Measurements from ENCODE around the gene STT3B. TPM values are rescaled to one million over a fixed set of nuclear protein-coding genes. Genes with fewer than 3 reads are reported as not detected.

Gene STT3B
- total and polyA plus RNA-seq, 2 of the 13 experiments (the other 11 are each of a cell fraction or from before 2014, with no cell fraction given) = 85.0 to 205 TPM

- TF ChIP-seq SKI (IDR thresholded peaks at IDR 0.05; ENCODE audit: partially characterized antibody) = peak; percentile 4
- TF ChIP-seq RXRB (CRISPR knock-in tag; IDR thresholded peaks at IDR 0.05; ENCODE audit: borderline replicate concordance) = peak; percentile 88; the same call in 1 of the 2 replicates
- peak; percentile 93 for TF ChIP-seq CHCHD3 (CRISPR knock-in tag; IDR thresholded peaks at IDR 0.05)
- peak; percentile 94 for TF ChIP-seq TFE3 (CRISPR knock-in tag; IDR thresholded peaks at IDR 0.05)
- peak; percentile 46; the same call in 1 of the 2 replicates for TF ChIP-seq TBX3 (IDR thresholded peaks at IDR 0.05; ENCODE audit: borderline replicate concordance)
- TF ChIP-seq RXRA (CRISPR knock-in tag; IDR thresholded peaks at IDR 0.05) = peak; percentile 97
- 0 out of 2 replicates have a peak, but pooled peaks have one; percentile 15 for TF ChIP-seq SETDB1 (CRISPR knock-in tag; IDR thresholded peaks at IDR 0.05; ENCODE audit: borderline replicate concordance)
- TF ChIP-seq SRSF4 (IDR thresholded peaks at IDR 0.05; ENCODE audit: low read depth, low read length, poor library complexity, severe bottlenecking) = no peak
- TF ChIP-seq, protein P1, sequence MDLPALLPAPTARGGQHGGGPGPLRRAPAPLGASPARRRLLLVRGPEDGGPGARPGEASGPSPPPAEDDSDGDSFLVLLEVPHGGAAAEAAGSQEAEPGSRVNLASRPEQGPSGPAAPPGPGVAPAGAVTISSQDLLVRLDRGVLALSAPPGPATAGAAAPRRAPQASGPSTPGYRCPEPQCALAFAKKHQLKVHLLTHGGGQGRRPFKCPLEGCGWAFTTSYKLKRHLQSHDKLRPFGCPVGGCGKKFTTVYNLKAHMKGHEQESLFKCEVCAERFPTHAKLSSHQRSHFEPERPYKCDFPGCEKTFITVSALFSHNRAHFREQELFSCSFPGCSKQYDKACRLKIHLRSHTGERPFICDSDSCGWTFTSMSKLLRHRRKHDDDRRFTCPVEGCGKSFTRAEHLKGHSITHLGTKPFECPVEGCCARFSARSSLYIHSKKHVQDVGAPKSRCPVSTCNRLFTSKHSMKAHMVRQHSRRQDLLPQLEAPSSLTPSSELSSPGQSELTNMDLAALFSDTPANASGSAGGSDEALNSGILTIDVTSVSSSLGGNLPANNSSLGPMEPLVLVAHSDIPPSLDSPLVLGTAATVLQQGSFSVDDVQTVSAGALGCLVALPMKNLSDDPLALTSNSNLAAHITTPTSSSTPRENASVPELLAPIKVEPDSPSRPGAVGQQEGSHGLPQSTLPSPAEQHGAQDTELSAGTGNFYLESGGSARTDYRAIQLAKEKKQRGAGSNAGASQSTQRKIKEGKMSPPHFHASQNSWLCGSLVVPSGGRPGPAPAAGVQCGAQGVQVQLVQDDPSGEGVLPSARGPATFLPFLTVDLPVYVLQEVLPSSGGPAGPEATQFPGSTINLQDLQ (CRISPR knock-in tag; IDR thresholded peaks at IDR 0.05) = peak; percentile 82; the same call in 1 of the 2 replicates
- TF ChIP-seq ZNF414 (CRISPR knock-in tag; IDR thresholded peaks at IDR 0.05) = peak; percentile 84; the same call in 1 of the 2 replicates
- peak; percentile 84 for TF ChIP-seq MED8 (CRISPR knock-in tag; IDR thresholded peaks at IDR 0.05; ENCODE audit: insufficient replicate concordance)
- no peak; the same call in 1 of the 2 replicates for TF ChIP-seq ZSCAN12 (CRISPR knock-in tag; IDR thresholded peaks at IDR 0.05)
- TF ChIP-seq BCL6 (CRISPR knock-in tag; IDR thresholded peaks at IDR 0.05) = 0 out of 2 replicates have a peak, but pooled peaks have one; percentile 5
- TF ChIP-seq LCORL (IDR thresholded peaks at IDR 0.05) = no peak
- peak; percentile 90 for TF ChIP-seq LCORL (CRISPR knock-in tag; IDR thresholded peaks at IDR 0.05)
- peak; percentile 83 for TF ChIP-seq THAP11 (CRISPR knock-in tag; IDR thresholded peaks at IDR 0.05)
- no peak for TF ChIP-seq MBNL3 (CRISPR knock-in tag; conservative IDR thresholded peaks at IDR 0.05)
- TF ChIP-seq MED13 (CRISPR knock-in tag; IDR thresholded peaks at IDR 0.05) = no peak; the same call in 1 of the 2 replicates
- 0 out of 2 replicates have a peak, but pooled peaks have one; percentile 37 for TF ChIP-seq ZNF468 (CRISPR knock-in tag; IDR thresholded peaks at IDR 0.05)
- no peak for TF ChIP-seq GRHL1 (CRISPR knock-in tag; conservative IDR thresholded peaks at IDR 0.05)
- TF ChIP-seq, protein P2, sequence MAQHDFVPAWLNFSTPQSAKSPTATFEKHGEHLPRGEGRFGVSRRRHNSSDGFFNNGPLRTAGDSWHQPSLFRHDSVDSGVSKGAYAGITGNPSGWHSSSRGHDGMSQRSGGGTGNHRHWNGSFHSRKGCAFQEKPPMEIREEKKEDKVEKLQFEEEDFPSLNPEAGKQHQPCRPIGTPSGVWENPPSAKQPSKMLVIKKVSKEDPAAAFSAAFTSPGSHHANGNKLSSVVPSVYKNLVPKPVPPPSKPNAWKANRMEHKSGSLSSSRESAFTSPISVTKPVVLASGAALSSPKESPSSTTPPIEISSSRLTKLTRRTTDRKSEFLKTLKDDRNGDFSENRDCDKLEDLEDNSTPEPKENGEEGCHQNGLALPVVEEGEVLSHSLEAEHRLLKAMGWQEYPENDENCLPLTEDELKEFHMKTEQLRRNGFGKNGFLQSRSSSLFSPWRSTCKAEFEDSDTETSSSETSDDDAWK (CRISPR knock-in tag; IDR thresholded peaks at IDR 0.05) = no peak
- no peak for TF ChIP-seq SIX4 (CRISPR knock-in tag; IDR thresholded peaks at IDR 0.05)
Observed at GRCh38 chr3:31531992-31532586, 636 bp upstream of the STT3B start (continued).
